ENCODE data around the gene BLTP3B.
A peak's percentile ranks its signal among the peaks of the same experiment; 100 is the strongest.
"Not testable (repeated sequence)": the region's sequence is repeated elsewhere in the genome, so short reads cannot be mapped to it uniquely, and the experiment has no call there.

The BLTP3B gene, protein sequence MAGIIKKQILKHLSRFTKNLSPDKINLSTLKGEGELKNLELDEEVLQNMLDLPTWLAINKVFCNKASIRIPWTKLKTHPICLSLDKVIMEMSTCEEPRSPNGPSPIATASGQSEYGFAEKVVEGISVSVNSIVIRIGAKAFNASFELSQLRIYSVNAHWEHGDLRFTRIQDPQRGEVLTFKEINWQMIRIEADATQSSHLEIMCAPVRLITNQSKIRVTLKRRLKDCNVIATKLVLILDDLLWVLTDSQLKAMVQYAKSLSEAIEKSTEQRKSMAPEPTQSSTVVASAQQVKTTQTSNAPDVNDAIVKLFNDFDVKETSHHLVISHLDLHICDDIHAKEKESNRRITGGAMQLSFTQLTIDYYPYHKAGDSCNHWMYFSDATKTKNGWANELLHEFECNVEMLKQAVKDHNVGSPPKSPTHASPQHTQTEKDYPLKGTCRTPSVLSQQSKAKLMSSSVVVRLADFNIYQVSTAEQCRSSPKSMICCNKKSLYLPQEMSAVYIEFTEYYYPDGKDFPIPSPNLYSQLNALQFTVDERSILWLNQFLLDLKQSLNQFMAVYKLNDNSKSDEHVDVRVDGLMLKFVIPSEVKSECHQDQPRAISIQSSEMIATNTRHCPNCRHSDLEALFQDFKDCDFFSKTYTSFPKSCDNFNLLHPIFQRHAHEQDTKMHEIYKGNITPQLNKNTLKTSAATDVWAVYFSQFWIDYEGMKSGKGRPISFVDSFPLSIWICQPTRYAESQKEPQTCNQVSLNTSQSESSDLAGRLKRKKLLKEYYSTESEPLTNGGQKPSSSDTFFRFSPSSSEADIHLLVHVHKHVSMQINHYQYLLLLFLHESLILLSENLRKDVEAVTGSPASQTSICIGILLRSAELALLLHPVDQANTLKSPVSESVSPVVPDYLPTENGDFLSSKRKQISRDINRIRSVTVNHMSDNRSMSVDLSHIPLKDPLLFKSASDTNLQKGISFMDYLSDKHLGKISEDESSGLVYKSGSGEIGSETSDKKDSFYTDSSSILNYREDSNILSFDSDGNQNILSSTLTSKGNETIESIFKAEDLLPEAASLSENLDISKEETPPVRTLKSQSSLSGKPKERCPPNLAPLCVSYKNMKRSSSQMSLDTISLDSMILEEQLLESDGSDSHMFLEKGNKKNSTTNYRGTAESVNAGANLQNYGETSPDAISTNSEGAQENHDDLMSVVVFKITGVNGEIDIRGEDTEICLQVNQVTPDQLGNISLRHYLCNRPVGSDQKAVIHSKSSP (N-terminal part only)
- 57.9 to 86.8 reads per million in 2 donors for total RNA-seq

GRCh38 chr12:100142851-100143559, at the start of gene BLTP3B:
TSS of gene BLTP3B (minus strand) at chr12:100142874. CDS start at chr12:100142635, 239 bp downstream.
- DNase-seq = peak; percentile 91

GRCh38 chr12:100189636-100190394, 47.1 kb upstream of the BLTP3B start:
- DNase-seq = no peak

GRCh38 chr12:100188888-100189635, 46.4 kb upstream of the BLTP3B start:
- DNase-seq = not testable (repeated sequence)

DNA sequence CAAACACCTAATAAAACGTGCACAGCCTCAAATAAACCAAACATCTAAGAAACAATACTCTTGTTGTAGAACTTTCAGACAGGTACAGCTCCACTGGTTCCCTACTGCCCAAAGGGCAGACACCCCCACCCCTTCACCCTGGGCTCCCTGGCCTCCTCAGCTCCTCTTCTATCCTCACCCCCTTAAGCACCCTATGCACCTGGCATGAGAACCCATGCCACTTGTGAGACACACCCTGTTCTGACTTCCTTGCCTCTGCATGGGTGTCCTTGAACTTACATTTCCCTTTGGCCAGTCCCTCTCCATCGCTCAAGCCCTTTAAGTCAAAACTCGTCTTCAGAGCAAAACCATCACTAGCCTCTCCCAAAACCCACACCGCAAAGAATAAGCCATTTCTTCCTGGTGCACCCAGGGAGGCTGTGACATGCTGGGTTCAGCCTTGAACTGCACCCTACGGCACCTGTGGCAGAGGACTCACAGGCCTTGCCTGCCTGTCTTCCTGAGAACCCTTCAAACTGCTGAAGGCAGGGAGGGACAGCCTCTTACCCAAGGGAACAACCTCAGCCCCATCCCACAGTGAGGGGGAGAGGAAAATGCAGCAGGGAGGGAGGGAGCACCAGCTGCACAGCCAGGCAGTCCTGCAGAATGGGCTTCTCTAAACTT, 45.3 kb upstream of the BLTP3B start:
- no peak for DNase-seq

DNA sequence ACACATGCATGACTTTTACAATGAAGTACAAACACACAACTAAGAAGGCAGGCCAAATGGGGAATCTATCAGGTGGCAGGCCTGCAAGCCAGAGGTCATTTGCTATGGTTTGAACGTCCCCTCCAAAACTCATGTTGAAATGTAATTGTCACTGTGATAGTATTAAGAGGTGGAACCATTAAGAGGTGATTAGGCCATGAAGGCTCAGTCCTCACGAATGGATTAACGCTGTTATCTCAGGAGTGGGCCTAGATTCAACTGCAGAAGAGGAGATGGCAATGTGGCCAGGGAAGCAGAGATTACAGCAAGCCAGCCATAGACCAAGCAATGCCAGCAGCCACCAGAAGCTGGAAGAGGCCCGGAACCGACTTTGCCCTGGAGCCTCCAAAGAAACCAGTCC, 44.4 kb upstream of the BLTP3B start:
- no peak for DNase-seq

GRCh38 chr12:100186071-100186470, 43.4 kb upstream of the BLTP3B start:
- DNase-seq = no peak

GRCh38 chr12:100185361-100185894, 42.8 kb upstream of the BLTP3B start:
- no peak for DNase-seq

DNA sequence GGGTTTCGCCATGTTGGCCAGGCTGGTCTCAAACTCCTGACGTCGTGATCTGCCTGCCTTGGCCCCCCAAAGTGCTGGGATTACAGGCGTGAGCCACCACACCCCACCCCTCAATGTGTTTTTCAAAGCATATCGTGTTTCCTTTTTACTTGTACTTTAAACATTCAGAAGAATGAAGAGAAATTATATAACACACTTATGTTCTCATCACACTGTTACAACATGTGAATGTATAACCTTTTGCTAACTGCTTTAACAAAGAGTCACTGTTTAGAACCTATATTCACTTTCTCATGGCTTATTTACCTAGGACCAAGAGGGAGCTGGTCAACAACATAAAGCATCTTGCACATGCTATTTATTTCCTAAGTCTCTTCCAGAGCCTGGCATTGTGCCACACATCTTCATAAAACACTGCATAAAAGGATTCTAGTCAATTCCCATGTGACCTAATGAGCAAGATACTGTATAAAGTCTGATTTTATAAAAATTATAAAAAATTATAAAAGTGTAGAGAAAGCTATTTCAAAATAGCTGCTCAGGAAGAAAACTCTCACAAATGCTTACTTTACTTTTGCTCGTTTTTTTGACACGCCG, 42.0 kb upstream of the BLTP3B start:
- DNase-seq = no peak

DNA sequence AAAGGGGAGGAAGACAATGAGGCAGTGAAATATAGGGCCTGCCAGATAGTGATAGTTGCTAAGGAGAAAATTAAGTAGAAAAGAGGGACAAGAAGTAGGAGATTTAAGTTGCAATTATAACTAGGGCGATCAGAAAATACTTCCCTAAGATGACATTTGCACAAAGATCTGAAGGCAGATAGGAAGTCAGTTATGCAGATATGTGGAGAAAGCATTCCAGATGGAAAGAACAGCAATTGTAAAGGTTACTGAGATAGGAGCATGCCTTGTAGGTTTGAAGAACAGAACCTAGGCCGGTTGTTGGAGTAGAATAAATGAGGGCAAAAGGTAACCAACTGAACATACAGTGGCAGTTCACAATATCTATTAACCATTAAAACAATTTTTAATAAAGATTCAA, 36.6 kb upstream of the BLTP3B start:
- no peak for DNase-seq

GRCh38 chr12:100176493-100176892, 33.8 kb upstream of the BLTP3B start:
- DNase-seq = not testable (repeated sequence)

DNA sequence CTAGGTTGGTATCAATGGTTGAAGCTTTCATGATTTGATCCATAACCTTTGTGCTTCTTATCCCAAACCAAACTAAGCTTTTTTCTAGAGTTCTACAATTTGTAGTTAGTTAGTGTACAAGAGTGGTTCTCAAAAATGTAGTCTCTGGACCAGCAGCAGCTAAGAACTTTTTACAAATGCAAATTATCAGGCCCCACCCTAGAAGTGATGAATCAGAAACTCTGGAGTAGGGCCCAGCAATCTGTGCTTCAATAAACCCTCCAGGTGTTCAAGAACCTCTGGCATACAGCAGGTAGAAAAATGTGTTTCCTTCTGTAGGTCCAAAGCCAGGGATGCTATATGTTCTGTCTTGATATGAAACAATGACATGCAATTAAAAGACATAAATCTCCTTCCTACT, 31.8 kb upstream of the BLTP3B start:
- DNase-seq = no peak

GRCh38 chr12:100173111-100173510, 30.4 kb upstream of the BLTP3B start:
- DNase-seq = no peak

- no peak for DNase-seq
These were observed 28.6 kb upstream of the BLTP3B start for GRCh38 chr12:100171248-100171647.

DNA sequence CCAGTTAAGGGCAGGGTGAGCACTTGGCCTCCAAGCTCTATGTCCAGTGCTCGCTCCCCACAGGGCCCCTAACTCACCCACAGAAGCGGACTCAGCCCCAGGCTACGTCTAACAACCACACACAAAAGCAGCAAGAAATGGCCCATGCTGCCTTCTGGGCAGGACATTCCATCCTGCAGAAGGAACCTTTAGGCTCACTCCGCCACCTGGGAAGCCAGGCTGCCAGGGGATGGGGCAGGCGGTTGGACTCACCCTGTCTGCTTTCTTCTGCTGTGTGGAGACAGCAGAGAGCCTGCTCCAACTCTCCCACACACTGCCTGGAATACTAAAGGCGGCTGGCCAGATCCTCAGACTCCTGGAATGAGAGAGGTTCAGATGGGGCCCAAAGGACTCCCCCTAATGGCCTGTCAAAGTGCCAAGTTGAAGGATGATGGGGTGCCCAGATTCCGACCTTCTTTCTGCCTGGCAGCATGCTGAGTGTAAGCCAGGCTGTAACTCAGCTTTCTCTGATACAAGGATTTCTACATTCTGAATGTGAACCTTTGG, 27.7 kb upstream of the BLTP3B start:
- no peak for DNase-seq

DNA sequence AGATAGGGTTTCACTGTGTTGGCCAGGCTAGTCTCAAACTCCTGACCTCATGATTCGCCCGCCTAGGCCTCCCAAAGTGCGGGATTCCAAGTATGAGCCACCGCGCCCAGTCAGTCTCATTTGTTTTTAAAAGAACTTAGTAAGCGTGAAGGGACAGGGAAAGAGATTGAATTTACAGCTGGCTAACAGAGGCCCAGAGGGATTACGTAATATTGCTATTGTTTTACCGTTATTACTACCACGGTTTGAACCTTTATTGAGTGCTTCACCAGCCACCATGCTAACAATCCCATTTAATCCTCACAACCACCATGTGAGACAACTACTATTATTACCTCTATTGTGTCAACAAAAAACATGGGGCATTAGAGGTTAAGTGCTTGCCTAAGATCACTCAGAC, 26.7 kb upstream of the BLTP3B start:
- no peak for DNase-seq

GRCh38 chr12:100168562-100168961, 25.9 kb upstream of the BLTP3B start:
- no peak for DNase-seq

DNA sequence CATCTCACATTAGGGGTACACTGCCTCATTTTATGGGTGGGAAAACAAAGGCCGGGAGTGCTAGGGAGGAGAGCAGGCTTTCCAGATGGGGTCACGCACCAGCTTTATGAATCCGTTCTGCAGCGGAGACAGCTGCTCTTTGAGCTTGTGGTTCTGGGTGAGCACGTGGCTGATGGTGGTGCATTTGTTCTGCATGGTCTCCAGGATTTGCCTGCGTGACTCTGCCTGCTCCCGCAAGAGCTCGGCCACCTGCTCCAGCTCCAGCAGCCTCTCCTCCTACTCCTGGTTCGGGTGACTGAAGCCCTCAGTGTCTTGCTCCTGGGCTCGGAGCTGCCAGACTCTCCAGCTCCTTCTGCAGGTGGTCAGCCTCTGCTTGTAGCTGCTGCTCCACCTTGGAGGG, 23.6 kb upstream of the BLTP3B start:
- no peak for DNase-seq

GRCh38 chr12:100165356-100165755, 22.7 kb upstream of the BLTP3B start:
- no peak for DNase-seq

- DNase-seq = no peak
These were observed 21.6 kb upstream of the BLTP3B start for GRCh38 chr12:100164153-100164704.

Data from T-helper 9 cell (primary cell).